IPS-20b (cell line): ENCODE measurements around the gene SPINT2.
"Not testable (repeated sequence)": the region's sequence is repeated elsewhere in the genome, so short reads cannot be mapped to it uniquely, and the experiment has no call there.

ENCODE experiments used
- H3K27ac ChIP-seq: one replicate; pipeline ENCODE4 v1.5.1; 2013; ENCODE audit warnings: low read length
- H3K27me3 ChIP-seq: 2 replicates; pipeline ENCODE4 v1.6.1; 2013; ENCODE audit warnings: mild to moderate bottlenecking, low read length, inconsistent platforms; ENCODE audit not compliant: insufficient read depth
- H3K36me3 ChIP-seq: 2 replicates; pipeline ENCODE4 v1.6.1; 2013; ENCODE audit warnings: low read depth, mild to moderate bottlenecking, inconsistent platforms, low read length, moderate library complexity; ENCODE audit not compliant: insufficient read depth
- H3K4me1 ChIP-seq: 2 replicates; pipeline ENCODE4 v1.6.1; 2013; ENCODE audit warnings: mild to moderate bottlenecking, control low read depth, inconsistent platforms, low read length, moderate library complexity; ENCODE audit not compliant: insufficient read depth
- H3K4me3 ChIP-seq: 2 replicates; pipeline ENCODE4 v1.5.1; 2013; ENCODE audit warnings: mild to moderate bottlenecking, low read length, inconsistent platforms
- H3K9ac ChIP-seq: 2 replicates; pipeline ENCODE4 v1.6.1; 2013; ENCODE audit warnings: low read depth, mild to moderate bottlenecking, inconsistent platforms, low read length, moderate library complexity
- H3K9me3 ChIP-seq: 2 replicates; pipeline ENCODE4 v1.6.1; 2013; ENCODE audit warnings: mild to moderate bottlenecking, low read depth, low read length, inconsistent platforms; ENCODE audit not compliant: insufficient read depth

The SPINT2 gene

GRCh38 chr19:38227287-38228004 is 36.9 kb upstream of the SPINT2 start:
- Histone ChIP-seq H3K9me3 (no peaks in the 10 kb centered on the region), H3K9ac (peak overlapping the region; percentile 68; the same call in 1 of the 2 replicates), H3K4me3 (peak overlapping the region; percentile 64; the same call in 1 of the 2 replicates), H3K27ac (no peak overlapping the region), H3K36me3 (no peaks in the 10 kb centered on the region), H3K4me1 (peaks cover 16% of the 10 kb centered on the region), H3K27me3 (peaks cover 26% of the 10 kb centered on the region)

- H3K27me3 ChIP-seq = peaks cover 26% of the 10 kb centered on the region
These were observed 36.4 kb upstream of the SPINT2 start for GRCh38 chr19:38228005-38228377.

GRCh38 chr19:38228491-38229439 is 35.6 kb upstream of the SPINT2 start:
- Histone ChIP-seq H3K4me3 (peak overlapping the region; percentile 81), H3K27me3 (peaks cover 26% of the 10 kb centered on the region), H3K36me3 (no peaks in the 10 kb centered on the region), H3K9ac (peak overlapping the region; percentile 45; the same call in 1 of the 2 replicates), H3K9me3 (no peaks in the 10 kb centered on the region), H3K27ac (no peak overlapping the region), H3K4me1 (peaks cover 16% of the 10 kb centered on the region)

More at GRCh38 chr19:38228005-38228377, 36.4 kb upstream of the SPINT2 start:
- Histone ChIP-seq H3K4me3 (peak overlapping the region; percentile 64; the same call in 1 of the 2 replicates), H3K9me3 (no peaks in the 10 kb centered on the region), H3K9ac (peak overlapping the region; percentile 68; the same call in 1 of the 2 replicates), H3K36me3 (no peaks in the 10 kb centered on the region), H3K4me1 (peaks cover 16% of the 10 kb centered on the region), H3K27ac (no peak overlapping the region)

GRCh38 chr19:38229585-38230073 is 34.7 kb upstream of the SPINT2 start:
- H3K36me3 ChIP-seq = no peaks in the 10 kb centered on the region
- peaks cover 16% of the 10 kb centered on the region for H3K4me1 ChIP-seq
- H3K4me3 ChIP-seq = peak overlapping the region; percentile 81; the same call in 1 of the 2 replicates
- no peak overlapping the region for H3K9ac ChIP-seq
- H3K27ac ChIP-seq = no peak overlapping the region
- no peaks in the 10 kb centered on the region for H3K9me3 ChIP-seq
- peaks cover 26% of the 10 kb centered on the region for H3K27me3 ChIP-seq

GRCh38 chr19:38230506-38231133 is 33.8 kb upstream of the SPINT2 start:
- not testable (repeated sequence) for H3K36me3 ChIP-seq, H3K27ac ChIP-seq, H3K9ac ChIP-seq, H3K9me3 ChIP-seq, H3K4me3 ChIP-seq
- H3K27me3 ChIP-seq = peaks cover 26% of the 10 kb centered on the region
- peaks cover 16% of the 10 kb centered on the region for H3K4me1 ChIP-seq

- no peak overlapping the region for H3K9ac ChIP-seq
- no peak overlapping the region for H3K4me3 ChIP-seq
- peaks cover 26% of the 10 kb centered on the region for H3K27me3 ChIP-seq
- no peak overlapping the region for H3K27ac ChIP-seq
- H3K4me1 ChIP-seq = peaks cover 10% of the 10 kb centered on the region
- no peaks in the 10 kb centered on the region for H3K9me3 ChIP-seq
- no peaks in the 10 kb centered on the region for H3K36me3 ChIP-seq
These were observed 32.5 kb upstream of the SPINT2 start for GRCh38 chr19:38231918-38232317.

GRCh38 chr19:38233740-38234251 is 30.6 kb upstream of the SPINT2 start:
- H3K27me3 ChIP-seq = peaks cover 16% of the 10 kb centered on the region
- H3K36me3 ChIP-seq = no peaks in the 10 kb centered on the region
- no peak overlapping the region for H3K9ac ChIP-seq
- H3K9me3 ChIP-seq = no peaks in the 10 kb centered on the region
- no peak overlapping the region for H3K27ac ChIP-seq
- H3K4me3 ChIP-seq = no peak overlapping the region
- no peaks in the 10 kb centered on the region for H3K4me1 ChIP-seq

- Histone ChIP-seq H3K27ac (no peak overlapping the region), H3K36me3 (no peaks in the 10 kb centered on the region), H3K27me3 (peaks cover 16% of the 10 kb centered on the region), H3K9ac (no peak overlapping the region), H3K9me3 (no peaks in the 10 kb centered on the region), H3K4me1 (no peaks in the 10 kb centered on the region), H3K4me3 (no peak overlapping the region)
These were observed 29.8 kb upstream of the SPINT2 start for GRCh38 chr19:38234615-38235014.

GRCh38 chr19:38239816-38240215 is 24.6 kb upstream of the SPINT2 start:
- Histone ChIP-seq H3K4me3 (no peak overlapping the region), H3K36me3 (no peaks in the 10 kb centered on the region)

GRCh38 chr19:38243279-38243673 is 21.1 kb upstream of the SPINT2 start:
- Histone ChIP-seq H3K27me3 (peaks cover 10% of the 10 kb centered on the region; the same call in 1 of the 2 replicates), H3K4me3 (no peak overlapping the region), H3K9ac (no peak overlapping the region), H3K4me1 (peaks cover 4% of the 10 kb centered on the region; the same call in 1 of the 2 replicates), H3K9me3 (no peaks in the 10 kb centered on the region), H3K36me3 (no peaks in the 10 kb centered on the region), H3K27ac (no peak overlapping the region)

More at GRCh38 chr19:38239816-38240215, 24.6 kb upstream of the SPINT2 start:
- no peak overlapping the region for H3K9ac ChIP-seq
- H3K27ac ChIP-seq = no peak overlapping the region
- H3K27me3 ChIP-seq = peaks cover 9% of the 10 kb centered on the region; the same call in 1 of the 2 replicates
- peaks cover 2% of the 10 kb centered on the region; the same call in 1 of the 2 replicates for H3K4me1 ChIP-seq
- no peaks in the 10 kb centered on the region for H3K9me3 ChIP-seq
